Measurements from ENCODE around the gene TCEAL5. TPM values are rescaled to one million over a fixed set of nuclear protein-coding genes. Genes with fewer than 3 reads are reported as not detected.

TCEAL5 gene
- total and polyA plus RNA-seq, 10 of the 15 experiments (the other 5 are each of a cell fraction or from before 2014, with no cell fraction given), result not detected

GRCh38 chrX:103311399-103311780 is 34.8 kb upstream of the TCEAL5 start:
- CTCF ChIA-PET, result interaction anchor here (0.7 kb wide), 1 partner anchor 508 kb away, joined by 4 read pairs; no protein-coding TSS in a partner anchor
- no peaks in the 10 kb centered on the region for H3K79me2 ChIP-seq (ENCODE audit: control insufficient read depth, insufficient read depth, low read length)
- intact Hi-C loops (cut with micrococcal nuclease; ENCODE audit: unreplicated experiment) (no loop called here), in situ Hi-C loops (cut with MboI) (no loop called here)
- H3K9ac ChIP-seq (ENCODE audit: control insufficient read depth, insufficient read depth, low read length), result no peak overlapping the region
- H4K20me1 ChIP-seq (ENCODE audit: control insufficient read depth, insufficient read depth), result no peaks in the 10 kb centered on the region
- H3K4me3 ChIP-seq, result no peak overlapping the region
- WGBS (ENCODE audit: insufficient coverage, insufficient replicate concordance, low lambda C conversion rate, missing lambda C conversion rate), result 40% methylated on average over 3 of the region's 3 CpGs
- H3K36me3 ChIP-seq (ENCODE audit: control insufficient read depth in 2 of 2, insufficient read depth in 2 of 2, low read length in 1 of 2), result no peaks in the 10 kb centered on the region
- no peaks in the 10 kb centered on the region for H3K27me3 ChIP-seq (replicated peaks in 1 of 2; ENCODE audit: control insufficient read depth in 2 of 2, insufficient read depth in 2 of 2, low read length in 1 of 2)
- FAIRE-seq, result no peak
- no peak overlapping the region for H3K4me2 ChIP-seq (ENCODE audit: control insufficient read depth, insufficient read depth)
- no TSS peak for BruUV-seq (replicated peaks)
- SMC1A ChIA-PET (ENCODE audit: uncharacterized antibody, unreplicated experiment), result no interaction called here
- no peaks in the 10 kb centered on the region for H3K4me1 ChIP-seq (ENCODE audit: control insufficient read depth, insufficient read depth, low read length)
- no peak for TF ChIP-seq NFYB (IDR thresholded peaks at IDR 0.05; ENCODE audit: insufficient read depth, low read depth, low read length)
- TF ChIP-seq, protein P1, sequence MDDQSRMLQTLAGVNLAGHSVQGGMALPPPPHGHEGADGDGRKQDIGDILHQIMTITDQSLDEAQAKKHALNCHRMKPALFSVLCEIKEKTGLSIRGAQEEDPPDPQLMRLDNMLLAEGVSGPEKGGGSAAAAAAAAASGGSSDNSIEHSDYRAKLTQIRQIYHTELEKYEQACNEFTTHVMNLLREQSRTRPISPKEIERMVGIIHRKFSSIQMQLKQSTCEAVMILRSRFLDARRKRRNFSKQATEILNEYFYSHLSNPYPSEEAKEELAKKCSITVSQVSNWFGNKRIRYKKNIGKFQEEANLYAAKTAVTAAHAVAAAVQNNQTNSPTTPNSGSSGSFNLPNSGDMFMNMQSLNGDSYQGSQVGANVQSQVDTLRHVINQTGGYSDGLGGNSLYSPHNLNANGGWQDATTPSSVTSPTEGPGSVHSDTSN (IDR thresholded peaks at IDR 0.05; ENCODE audit: insufficient replicate concordance, low read depth, low read length), result no peak
- no peak for TF ChIP-seq IRF4 (IDR thresholded peaks at IDR 0.05; ENCODE audit: low read depth, low read length)
- no peak for TF ChIP-seq GABPA (IDR thresholded peaks at IDR 0.05; ENCODE audit: low read depth)
- TF ChIP-seq BCL3 (IDR thresholded peaks at IDR 0.05; ENCODE audit: borderline replicate concordance, insufficient read depth, low read depth, low read length, poor library complexity, severe bottlenecking), result no peak
- TF ChIP-seq SPI1 (IDR thresholded peaks at IDR 0.05; ENCODE audit: borderline replicate concordance, insufficient read depth, low read depth, low read length), result no peak
- no peak for TF ChIP-seq BACH1 (IDR thresholded peaks at IDR 0.05; ENCODE audit: borderline replicate concordance)
- TF ChIP-seq ZBTB11 (CRISPR knock-in tag; IDR thresholded peaks at IDR 0.05), result no peak
- TF ChIP-seq GATAD2B (conservative IDR thresholded peaks at IDR 0.05; ENCODE audit: low read depth), result no peak
- TF ChIP-seq ZNF24 (IDR thresholded peaks at IDR 0.05), result no peak
- no peak for TF ChIP-seq EED (IDR thresholded peaks at IDR 0.05; ENCODE audit: low read depth)
- TF ChIP-seq KLF5 (IDR thresholded peaks at IDR 0.05; ENCODE audit: partially characterized antibody), result no peak
- TF ChIP-seq, protein P2, sequence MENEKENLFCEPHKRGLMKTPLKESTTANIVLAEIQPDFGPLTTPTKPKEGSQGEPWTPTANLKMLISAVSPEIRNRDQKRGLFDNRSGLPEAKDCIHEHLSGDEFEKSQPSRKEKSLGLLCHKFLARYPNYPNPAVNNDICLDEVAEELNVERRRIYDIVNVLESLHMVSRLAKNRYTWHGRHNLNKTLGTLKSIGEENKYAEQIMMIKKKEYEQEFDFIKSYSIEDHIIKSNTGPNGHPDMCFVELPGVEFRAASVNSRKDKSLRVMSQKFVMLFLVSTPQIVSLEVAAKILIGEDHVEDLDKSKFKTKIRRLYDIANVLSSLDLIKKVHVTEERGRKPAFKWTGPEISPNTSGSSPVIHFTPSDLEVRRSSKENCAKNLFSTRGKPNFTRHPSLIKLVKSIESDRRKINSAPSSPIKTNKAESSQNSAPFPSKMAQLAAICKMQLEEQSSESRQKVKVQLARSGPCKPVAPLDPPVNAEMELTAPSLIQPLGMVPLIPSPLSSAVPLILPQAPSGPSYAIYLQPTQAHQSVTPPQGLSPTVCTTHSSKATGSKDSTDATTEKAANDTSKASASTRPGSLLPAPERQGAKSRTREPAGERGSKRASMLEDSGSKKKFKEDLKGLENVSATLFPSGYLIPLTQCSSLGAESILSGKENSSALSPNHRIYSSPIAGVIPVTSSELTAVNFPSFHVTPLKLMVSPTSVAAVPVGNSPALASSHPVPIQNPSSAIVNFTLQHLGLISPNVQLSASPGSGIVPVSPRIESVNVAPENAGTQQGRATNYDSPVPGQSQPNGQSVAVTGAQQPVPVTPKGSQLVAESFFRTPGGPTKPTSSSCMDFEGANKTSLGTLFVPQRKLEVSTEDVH (IDR thresholded peaks at IDR 0.05; ENCODE audit: low read depth, partially characterized antibody), result no peak
- TF ChIP-seq MXI1 (IDR thresholded peaks at IDR 0.05; ENCODE audit: low read depth, low read length), result no peak
- H3K9me3 ChIP-seq (replicated peaks; ENCODE audit: control insufficient read depth, insufficient read depth, low read length), result no peaks in the 10 kb centered on the region
- RAD21 ChIA-PET (ENCODE audit: unreplicated experiment), result no interaction called here
- DNase-seq (ENCODE audit: low read depth, low spot score), result no peak
- ATAC-seq, result no peak
- no peak overlapping the region for H3K27ac ChIP-seq (ENCODE audit: control insufficient read depth, insufficient read depth)
- peak overlapping the region; percentile 42; the same call in 1 of the 2 replicates for H2AFZ ChIP-seq (ENCODE audit: control insufficient read depth, low read depth, low read length)
- POLR2A ChIA-PET, result no interaction called here

All from GM12878 (cell line).